Prostate gland (tissue), 2 donors: ENCODE measurements around the gene BDH1. TPM values are rescaled to one million over a fixed set of nuclear protein-coding genes. Genes with fewer than 3 reads are reported as not detected.

ENCODE experiments used
- DNase-seq: peaks from one replicate; pipeline ENCODE4 v3.0.0-alpha.2; 2019; ENCODE audit warnings: low spot score
- H3K27ac ChIP-seq, 2 donors: fragments of 200-600 bp; sonication (generic); 2 replicates each; pipeline ENCODE4 v1.5.1; 2017 to 2019
- H3K27me3 ChIP-seq: fragments of 200-600 bp; sonication (generic); replicated peaks from 2 replicates; pipeline ENCODE4 v1.5.1; 2019; ENCODE audit not compliant: insufficient read depth
- H3K36me3 ChIP-seq, 2 donors: fragments of 200-600 bp; sonication (generic); 1 replicate in 1 of 2; 2 replicates in 1 of 2; pipeline versions ENCODE4 v1.5.1 to v1.8.1; 2017 to 2019
- H3K4me1 ChIP-seq: fragments of 200-600 bp; sonication (generic); replicated peaks from 2 replicates; pipeline ENCODE4 v1.5.1; 2019
- H3K4me3 ChIP-seq, 2 donors: fragments of 200-600 bp; sonication (generic); 2 replicates each; pipeline ENCODE4 v1.5.1; 2017 to 2019
- H3K9me3 ChIP-seq: fragments of 200-600 bp; sonication (generic); 2 replicates; pipeline ENCODE4 v1.5.1; 2017
- CTCF ChIP-seq, 4 experiments: fragments of 200-600 bp in 2 of 4; fragments of 450-650 bp in 2 of 4; sonication (generic) in 2 of 4; IDR thresholded peaks; 1 replicate in 3 of 4; 2 replicates in 1 of 4; pipeline ENCODE4 v1.5.1; 2016 to 2019; ENCODE audit warnings: antibody characterized with exemption in 4 of 4, mild to moderate bottlenecking in 2 of 4, moderate library complexity in 2 of 4
- POLR2A ChIP-seq: fragments of 450-650 bp; IDR thresholded peaks from one replicate; pipeline ENCODE4 v1.6.1; 2016; ENCODE audit warnings: antibody characterized with exemption, mild to moderate bottlenecking
- POLR2AphosphoS5 ChIP-seq: sonication (generic); formaldehyde crosslinking; IDR thresholded peaks from one replicate; pipeline ENCODE4 v1.6.1; 2017; ENCODE audit warnings: antibody characterized with exemption
- WGBS: methylation state at CpG from one replicate; pipeline ENCODE4 v1.1.5; 2018; 5-methylcytosine and 5-hydroxymethylcytosine counted together
- intact Hi-C: fragments of 100-400 bp; cut with DNase I; formaldehyde crosslinking; loops from one replicate; pipeline ENCODE4 v1.14.2; 2022
- total RNA-seq, 2 donors: library from RNA; depleted of rRNA; stranded (reverse); fragments of >200 nt; gene quantifications; one replicate each; pipeline ENCODE4 v1.1.0, GENCODE V29; 2016

BDH1 gene
- total RNA-seq, 2 donors from 2014 or later = 41.1 to 84.3 TPM

GRCh38 chr3:197495059-197495455 lies 60.7 kb downstream of the BDH1 start:
- Histone ChIP-seq H3K27ac (no peak overlapping the region), H3K36me3 (no peaks in the 10 kb centered on the region), H3K4me3 (no peak overlapping the region), H3K4me1 (no peaks in the 10 kb centered on the region), H3K27me3 (no peaks in the 10 kb centered on the region), H3K9me3 (no peaks in the 10 kb centered on the region)
- no peak for TF ChIP-seq POLR2A
- no peak for TF ChIP-seq CTCF (IDR thresholded peaks at IDR 0.05)
- TF ChIP-seq POLR2AphosphoS5 = no peak
- no peak for DNase-seq
- intact Hi-C loops = no loop called here
- WGBS = 62% methylated on average over 8 of the region's 8 CpGs

GRCh38 chr3:197494366-197495058 lies 61.3 kb downstream of the BDH1 start:
- no peaks in the 10 kb centered on the region for H3K9me3 ChIP-seq
- no peak for DNase-seq
- H3K36me3 ChIP-seq = no peaks in the 10 kb centered on the region
- 59% methylated on average over 10 of the region's 10 CpGs for WGBS
- H3K4me1 ChIP-seq = no peaks in the 10 kb centered on the region
- intact Hi-C loops = no loop called here
- H3K4me3 ChIP-seq = no peak overlapping the region
- no peaks in the 10 kb centered on the region for H3K27me3 ChIP-seq
- no peak overlapping the region for H3K27ac ChIP-seq
- TF ChIP-seq POLR2AphosphoS5 (no peak), CTCF (IDR thresholded peaks at IDR 0.05) (no peak), POLR2A (no peak)

GRCh38 chr3:197493049-197493448 lies 62.7 kb downstream of the BDH1 start:
- H3K9me3 ChIP-seq = no peaks in the 10 kb centered on the region
- TF ChIP-seq POLR2AphosphoS5 (no peak), CTCF (IDR thresholded peaks at IDR 0.05) (no peak), POLR2A (no peak)
- H3K4me3 ChIP-seq = no peak overlapping the region
- no peaks in the 10 kb centered on the region for H3K36me3 ChIP-seq
- no peaks in the 10 kb centered on the region for H3K27me3 ChIP-seq
- WGBS = 78% methylated on average over 5 of the region's 5 CpGs
- DNase-seq = no peak
- intact Hi-C loops = no loop called here
- no peak overlapping the region for H3K27ac ChIP-seq
- peaks cover under 1% of the 10 kb centered on the region for H3K4me1 ChIP-seq

- intact Hi-C loops = no loop called here
- no peak overlapping the region for H3K27ac ChIP-seq
- H3K4me1 ChIP-seq = peaks cover 4% of the 10 kb centered on the region
- H3K36me3 ChIP-seq = no peaks in the 10 kb centered on the region
- DNase-seq = no peak
- no peak for TF ChIP-seq POLR2AphosphoS5
- TF ChIP-seq POLR2A = no peak
- no peak for TF ChIP-seq CTCF (IDR thresholded peaks at IDR 0.05)
- WGBS = 93% methylated on average over 12 of the region's 12 CpGs
- no peaks in the 10 kb centered on the region for H3K9me3 ChIP-seq
- no peaks in the 10 kb centered on the region for H3K27me3 ChIP-seq
- no peak overlapping the region for H3K4me3 ChIP-seq
Measured at GRCh38 chr3:197491923-197492664, 63.7 kb downstream of the BDH1 start.

- intact Hi-C loops = no loop called here
- DNase-seq = no peak
- H3K36me3 ChIP-seq = no peaks in the 10 kb centered on the region
- no peak overlapping the region for H3K4me3 ChIP-seq
- no peak for TF ChIP-seq POLR2AphosphoS5
- no peak for TF ChIP-seq POLR2A
- TF ChIP-seq CTCF (IDR thresholded peaks at IDR 0.05) = no peak
- 85% methylated on average over 7 of the region's 7 CpGs for WGBS
- H3K27me3 ChIP-seq = no peaks in the 10 kb centered on the region
- H3K9me3 ChIP-seq = no peaks in the 10 kb centered on the region
- no peak overlapping the region for H3K27ac ChIP-seq
- peaks cover 4% of the 10 kb centered on the region for H3K4me1 ChIP-seq
Measured at GRCh38 chr3:197491478-197491877, 64.3 kb downstream of the BDH1 start.
